ENCODE data around the gene IMMP2L.

The IMMP2L gene

DNA sequence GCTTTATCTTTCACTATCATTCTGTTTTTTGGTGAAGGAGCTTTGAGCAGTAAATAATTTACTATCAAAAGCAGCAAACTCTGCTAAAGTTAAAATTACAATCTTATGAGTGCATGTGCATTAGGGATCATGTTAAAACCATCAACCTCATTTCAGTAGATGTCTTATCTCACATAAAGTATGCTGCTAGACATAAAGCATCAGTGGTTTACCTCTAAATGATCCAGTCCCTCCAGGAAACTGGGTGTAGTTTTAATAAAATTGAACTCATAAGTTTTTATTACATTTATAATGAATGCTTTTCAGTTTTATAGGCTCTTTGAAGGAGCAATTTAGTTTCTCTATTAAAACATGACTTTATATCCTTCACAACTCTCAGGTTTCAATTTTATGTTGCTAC is 362.6 kb downstream of the IMMP2L start:
- no peak for DNase-seq

DNA sequence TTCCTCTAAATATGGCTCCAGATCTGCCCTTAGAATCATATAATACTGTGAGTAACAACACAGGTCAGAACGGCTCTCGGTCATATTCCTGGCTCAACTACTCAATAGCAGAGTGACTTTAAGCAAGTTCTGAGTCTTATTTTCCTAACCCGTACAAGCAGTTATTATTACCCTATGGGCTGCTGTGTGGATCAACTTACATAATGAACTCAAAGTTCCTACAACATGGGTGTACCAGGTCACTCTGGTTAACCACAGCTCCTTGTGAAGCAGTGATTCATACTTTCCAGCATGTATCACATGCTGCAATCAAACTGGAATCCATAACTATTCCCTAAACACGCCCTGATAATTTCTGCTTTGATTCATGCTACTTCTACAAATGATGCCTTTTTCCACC is 364.0 kb downstream of the IMMP2L start:
- peak; percentile 37 for DNase-seq

GRCh38 chr7:111196655-111197054 is 365.6 kb downstream of the IMMP2L start:
- no peak for DNase-seq

GRCh38 chr7:111192614-111193413 is 369.5 kb downstream of the IMMP2L start:
- no peak for DNase-seq

DNA sequence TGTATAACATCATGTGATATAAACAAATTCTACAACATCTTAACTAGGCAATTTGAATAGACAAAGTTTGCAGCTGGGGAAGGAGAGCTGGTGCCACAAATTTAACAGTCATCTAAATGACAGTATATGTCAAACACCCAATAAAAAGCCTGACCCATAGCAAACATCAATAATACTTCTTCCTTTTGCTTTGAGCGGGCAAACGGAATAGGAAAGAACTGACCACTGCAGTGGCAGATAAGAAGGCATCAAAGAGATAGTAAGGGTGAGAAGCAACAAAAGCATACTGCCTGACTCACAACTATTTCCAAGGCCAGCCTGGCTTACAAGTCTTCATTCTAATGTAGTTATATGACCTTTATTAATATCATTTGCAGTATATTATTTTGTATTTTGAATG is 371.5 kb downstream of the IMMP2L start:
- no peak for DNase-seq

DNA sequence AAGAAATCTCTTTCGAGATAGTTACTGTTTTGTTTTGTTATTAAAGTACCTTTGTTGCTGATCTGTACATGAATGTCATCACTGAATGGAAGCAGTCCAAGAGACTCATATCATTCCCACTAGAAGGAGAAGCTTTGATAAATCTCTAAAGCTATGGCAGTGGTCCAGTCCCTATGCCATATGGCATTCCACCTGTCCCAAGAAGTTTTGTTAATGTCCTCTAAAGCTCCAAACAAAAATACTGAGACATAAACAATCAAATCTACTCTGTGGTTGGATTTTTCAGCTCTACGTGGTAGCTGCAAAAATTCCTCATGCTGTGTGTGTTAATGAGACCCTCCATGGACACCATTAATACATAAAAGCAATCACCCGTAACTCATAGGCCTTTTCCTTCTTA is 377.3 kb downstream of the IMMP2L start:
- DNase-seq: no peak

GRCh38 chr7:111183321-111183720 is 379.0 kb downstream of the IMMP2L start:
- no peak for DNase-seq

DNA sequence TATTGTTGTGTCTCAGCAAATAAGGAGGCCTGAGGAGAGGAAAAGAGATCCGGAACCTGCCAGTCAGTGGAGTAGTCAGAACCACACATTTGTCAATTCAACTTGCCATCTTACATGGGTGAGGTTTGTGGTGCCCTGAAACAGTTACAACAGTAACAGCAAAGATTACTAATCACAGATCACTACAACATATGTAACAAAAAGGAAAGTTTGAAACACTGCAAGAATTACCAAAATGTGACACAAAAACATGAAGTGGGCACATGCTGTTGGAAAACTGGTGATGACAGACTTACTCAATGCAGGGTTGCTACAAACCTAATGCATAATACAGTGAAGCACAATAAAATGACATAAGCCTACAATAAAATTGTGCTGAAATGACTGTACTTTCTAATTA is 382.0 kb downstream of the IMMP2L start:
- peak; percentile 75 for DNase-seq

DNA sequence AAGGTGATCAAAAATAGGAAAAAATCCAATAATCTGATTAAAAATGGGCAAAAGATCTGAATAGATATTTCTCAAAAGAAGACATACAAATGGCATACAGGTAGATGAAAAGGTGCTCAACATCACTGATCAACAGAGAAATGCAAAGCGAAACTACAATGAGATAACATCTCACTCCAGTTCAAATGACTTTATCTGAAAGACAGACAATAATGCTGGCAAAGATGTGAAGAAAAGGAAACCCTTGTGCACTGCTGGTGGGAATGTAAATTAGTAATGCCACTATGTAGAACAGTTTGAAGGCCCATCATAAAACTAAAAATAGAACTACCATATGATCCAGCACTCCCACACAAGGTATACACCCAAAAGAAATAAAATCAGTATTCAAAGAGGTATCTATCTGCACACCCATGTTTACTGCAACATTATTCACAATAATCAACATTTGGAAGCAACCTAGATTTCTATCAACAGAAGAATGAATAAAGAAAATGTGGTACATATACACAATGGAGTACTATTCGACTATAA is 386.3 kb downstream of the IMMP2L start:
- no peak for DNase-seq

GRCh38 chr7:111174510-111174909 is 387.8 kb downstream of the IMMP2L start:
- no peak for DNase-seq

DNA sequence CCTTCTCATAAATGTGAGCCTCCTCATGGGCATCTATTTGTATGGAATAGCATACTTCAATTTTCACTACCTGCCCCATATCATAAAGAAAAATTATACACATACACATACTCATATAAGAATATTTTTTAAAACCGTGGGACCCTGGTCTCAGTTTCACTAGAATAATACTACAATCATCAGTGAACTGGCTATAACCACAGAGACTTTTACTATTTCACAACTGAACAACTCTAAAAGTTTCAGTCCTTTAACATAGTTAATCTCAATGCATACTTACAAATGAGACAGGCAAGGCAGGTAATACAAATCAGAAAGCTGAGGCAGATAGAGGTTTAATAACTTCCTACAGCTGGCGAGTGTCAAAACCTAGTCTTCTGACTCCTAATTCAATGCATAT is 388.3 kb downstream of the IMMP2L start:
- no peak for DNase-seq

GRCh38 chr7:111173528-111173927 is 388.8 kb downstream of the IMMP2L start:
- DNase-seq: no peak

DNA sequence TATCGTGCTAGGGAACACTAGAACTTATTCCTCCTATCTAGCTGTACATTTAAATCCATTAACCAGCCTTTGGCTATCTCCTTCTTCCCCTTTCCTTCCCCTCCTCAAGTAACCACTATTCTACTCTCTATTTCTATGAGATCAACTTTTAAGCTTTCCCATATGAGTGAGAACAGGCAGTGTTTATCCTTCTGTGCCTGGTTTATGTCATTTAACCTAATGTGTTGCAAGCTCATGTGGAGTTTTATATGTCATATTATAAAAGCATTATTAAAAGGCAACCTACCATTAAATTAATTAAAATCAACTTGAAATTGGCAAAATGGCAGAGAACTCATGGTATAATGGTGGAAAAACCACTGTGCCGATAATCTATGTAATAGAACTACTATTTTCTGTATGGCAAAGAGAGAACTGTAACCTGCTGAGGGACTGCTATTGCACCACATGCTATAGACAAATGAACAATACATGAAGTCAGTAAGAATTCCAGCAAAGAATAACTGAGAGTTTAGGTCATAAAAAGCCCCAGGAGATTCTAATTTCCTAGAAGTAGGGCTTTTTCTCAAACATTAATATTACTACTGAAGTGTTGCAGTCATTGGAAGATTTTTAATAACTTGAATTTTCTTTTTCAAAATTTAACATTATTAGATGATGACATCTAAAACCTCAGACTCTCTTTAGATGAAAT is 389.6 kb downstream of the IMMP2L start:
- no peak for DNase-seq

GRCh38 chr7:111168182-111168581 is 394.1 kb downstream of the IMMP2L start:
- no peak for DNase-seq

- DNase-seq: no peak
Measured at GRCh38 chr7:111164442-111164841, 397.9 kb downstream of the IMMP2L start.

DNA sequence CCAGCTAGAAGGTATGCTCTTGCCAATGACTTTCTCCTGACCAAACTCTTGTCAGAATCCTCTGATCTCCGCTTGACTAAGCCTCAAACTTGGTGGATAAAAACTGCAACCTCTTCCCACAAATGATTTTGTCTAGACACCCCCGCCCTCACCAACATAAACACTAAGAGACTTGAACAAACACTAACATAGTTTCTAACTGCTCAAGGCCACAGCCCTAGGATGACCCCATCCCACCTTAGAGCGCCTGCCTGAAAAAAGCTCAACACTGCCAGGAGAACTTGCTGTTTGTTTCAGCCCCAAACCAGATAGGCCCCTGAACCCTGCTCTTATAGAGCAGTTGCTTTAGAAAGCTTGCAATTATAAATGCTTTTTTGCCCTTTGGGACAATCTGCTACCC is 399.6 kb downstream of the IMMP2L start:
- no peak for DNase-seq

DNA sequence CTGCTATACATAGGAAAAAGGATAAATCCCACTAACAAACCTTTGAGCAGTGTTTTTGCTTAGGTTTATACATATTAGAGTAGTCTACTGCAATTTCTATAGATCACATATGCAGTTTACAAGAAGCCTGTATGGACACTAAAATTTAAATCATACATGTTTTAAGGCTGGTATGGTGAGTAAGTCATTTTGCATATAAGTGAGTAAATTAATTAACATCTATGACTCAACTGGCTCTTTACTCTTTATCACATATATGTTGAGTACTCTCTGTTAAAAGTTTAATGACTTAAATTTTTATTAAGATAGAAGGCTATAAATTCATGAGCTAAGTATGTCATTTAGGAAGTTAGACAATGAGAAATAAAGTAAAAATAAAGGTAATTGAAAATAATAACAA is 402.0 kb downstream of the IMMP2L start:
- no peak for DNase-seq

- no peak for DNase-seq
Measured at GRCh38 chr7:111159426-111159825, 402.9 kb downstream of the IMMP2L start.

DNA sequence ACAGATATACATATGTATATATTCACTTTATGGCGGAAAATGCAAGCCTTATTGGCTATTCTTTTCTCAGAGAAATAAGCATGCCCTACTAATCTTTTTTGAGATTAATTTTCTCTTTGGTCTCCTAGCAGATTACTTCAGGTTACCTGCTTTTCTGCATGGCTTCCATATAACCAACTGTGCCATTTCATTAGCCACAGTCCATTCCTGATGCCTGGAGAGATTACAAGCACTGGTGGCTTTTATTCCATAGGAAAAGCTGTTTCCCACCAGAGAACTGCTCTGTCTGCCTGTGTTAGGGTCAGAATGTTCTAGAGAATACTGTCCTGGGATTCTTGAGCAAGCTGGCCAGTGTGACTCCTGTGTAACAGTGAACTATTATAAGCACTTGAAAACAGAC is 411.6 kb downstream of the IMMP2L start:
- DNase-seq: no peak

DNA sequence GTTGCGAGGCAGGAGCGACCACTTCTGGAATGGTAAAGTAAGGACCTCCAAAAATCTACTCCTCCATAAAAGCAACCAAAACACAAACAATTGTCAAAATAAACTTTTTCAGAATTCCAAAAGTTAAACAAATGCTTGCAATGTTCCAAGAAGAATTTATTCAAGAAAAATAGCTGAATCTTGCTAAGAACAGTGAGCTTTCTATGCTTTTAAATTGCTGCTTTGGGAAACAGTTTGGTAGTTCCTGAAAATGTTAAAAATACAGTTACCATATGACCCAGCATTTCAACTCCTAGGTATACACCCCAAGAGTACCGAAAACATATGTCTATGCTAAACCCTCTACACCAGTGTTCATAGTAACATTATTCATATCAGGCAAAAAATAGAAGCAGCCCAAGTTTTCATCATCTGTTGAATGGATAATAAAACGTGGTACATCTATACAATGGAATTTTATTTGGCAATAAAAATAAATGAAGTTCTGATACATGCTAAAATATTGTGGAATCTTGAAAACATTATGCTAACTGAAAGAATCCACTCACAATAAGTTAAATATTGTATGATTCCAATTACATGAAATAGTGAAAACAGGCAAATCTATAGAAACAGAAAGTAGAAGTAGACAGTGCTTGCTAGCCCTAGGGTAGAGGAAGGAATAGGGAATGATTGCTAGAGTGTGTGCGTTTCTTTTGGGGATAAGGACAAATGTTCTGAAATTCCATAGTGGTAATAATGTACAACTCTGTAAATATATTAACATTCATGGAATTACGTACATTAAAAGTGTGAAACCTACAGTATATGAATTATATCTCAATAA is 414.4 kb downstream of the IMMP2L start:
- peak; percentile 38 for DNase-seq

DNA sequence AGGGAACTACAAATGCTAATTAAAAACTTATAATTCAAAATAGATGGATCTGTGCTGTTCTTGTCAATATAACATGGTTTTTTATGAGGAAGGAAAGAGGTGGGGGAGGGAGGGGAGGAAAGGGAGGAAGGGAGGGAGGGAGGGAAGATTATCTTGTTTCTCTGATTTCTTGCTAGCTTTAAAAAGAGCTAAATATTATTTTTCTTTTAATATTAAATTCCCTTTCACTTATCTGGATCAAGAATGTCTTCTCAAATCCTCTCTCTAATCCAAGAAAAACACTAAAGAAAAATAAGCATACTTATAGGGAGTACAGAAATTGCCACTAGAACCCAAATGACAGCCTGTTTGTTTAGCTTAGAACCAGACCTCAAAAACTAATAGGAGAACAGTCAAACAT is 416.2 kb downstream of the IMMP2L start:
- DNase-seq: no peak

- DNase-seq: no peak
Measured at GRCh38 chr7:111145472-111145871, 416.8 kb downstream of the IMMP2L start.

GRCh38 chr7:111140091-111140865 is 422.0 kb downstream of the IMMP2L start:
- peak; percentile 55 for DNase-seq

Data from inflammatory macrophage treated with lipopolysaccharide for 4 hours (primary cell).